Measurements from ENCODE around the gene USP2. TPM values are rescaled to one million over a fixed set of nuclear protein-coding genes. Genes with fewer than 3 reads are reported as not detected.

The USP2 gene
- total RNA-seq, 4 donors from 2014 or later, result 0.29 to 28.2 (median 2.1) TPM; not detected in 1

- peaks cover 0 to 4% of the 10 kb centered on the region in 2 donors for H3K4me1 ChIP-seq
- DNase-seq, result no peak
- no peaks in the 10 kb centered on the region for H3K9me3 ChIP-seq
- intact Hi-C loops (cut with DNase I; ENCODE audit: low total_unique reads), result loop anchor here (10.0 kb wide), 1 partner anchor 235 kb away; a partner anchor contains a TSS
- H3K27ac ChIP-seq, result no peak overlapping the region
- H3K4me3 ChIP-seq, result no peak overlapping the region
- TF ChIP-seq, protein P1, sequence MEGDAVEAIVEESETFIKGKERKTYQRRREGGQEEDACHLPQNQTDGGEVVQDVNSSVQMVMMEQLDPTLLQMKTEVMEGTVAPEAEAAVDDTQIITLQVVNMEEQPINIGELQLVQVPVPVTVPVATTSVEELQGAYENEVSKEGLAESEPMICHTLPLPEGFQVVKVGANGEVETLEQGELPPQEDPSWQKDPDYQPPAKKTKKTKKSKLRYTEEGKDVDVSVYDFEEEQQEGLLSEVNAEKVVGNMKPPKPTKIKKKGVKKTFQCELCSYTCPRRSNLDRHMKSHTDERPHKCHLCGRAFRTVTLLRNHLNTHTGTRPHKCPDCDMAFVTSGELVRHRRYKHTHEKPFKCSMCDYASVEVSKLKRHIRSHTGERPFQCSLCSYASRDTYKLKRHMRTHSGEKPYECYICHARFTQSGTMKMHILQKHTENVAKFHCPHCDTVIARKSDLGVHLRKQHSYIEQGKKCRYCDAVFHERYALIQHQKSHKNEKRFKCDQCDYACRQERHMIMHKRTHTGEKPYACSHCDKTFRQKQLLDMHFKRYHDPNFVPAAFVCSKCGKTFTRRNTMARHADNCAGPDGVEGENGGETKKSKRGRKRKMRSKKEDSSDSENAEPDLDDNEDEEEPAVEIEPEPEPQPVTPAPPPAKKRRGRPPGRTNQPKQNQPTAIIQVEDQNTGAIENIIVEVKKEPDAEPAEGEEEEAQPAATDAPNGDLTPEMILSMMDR (IDR thresholded peaks at IDR 0.05), result no peak
- TF ChIP-seq POLR2A (IDR thresholded peaks at IDR 0.05), result no peak
- H3K36me3 ChIP-seq, result no peaks in the 10 kb centered on the region
- H3K27me3 ChIP-seq, result no peaks in the 10 kb centered on the region
Observed at GRCh38 chr11:119330237-119330636, 51.3 kb downstream of the USP2 start.

DNA sequence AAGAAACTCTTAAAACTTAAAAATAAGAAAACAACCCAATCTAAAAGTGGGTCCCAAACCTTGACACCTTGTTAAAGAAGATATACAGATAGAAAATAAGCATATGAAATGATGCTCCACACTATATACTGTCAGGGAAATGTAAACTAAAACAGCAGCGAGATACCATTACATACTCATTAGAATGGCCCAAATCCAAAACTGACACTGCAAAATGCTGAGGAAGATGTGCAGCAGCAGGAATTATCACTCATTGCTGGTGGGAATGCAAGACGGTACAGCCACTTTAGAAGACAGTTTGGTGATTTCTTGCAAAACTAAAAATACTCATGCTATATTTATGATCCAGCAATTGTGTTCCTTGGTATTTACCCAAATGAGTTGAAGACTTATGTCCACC, 52.2 kb downstream of the USP2 start:
- no peak for TF ChIP-seq POLR2A (IDR thresholded peaks at IDR 0.05)
- TF ChIP-seq, protein P1 (IDR thresholded peaks at IDR 0.05), result no peak
- no peak overlapping the region for H3K4me3 ChIP-seq
- DNase-seq, result no peak
- H3K36me3 ChIP-seq, result no peaks in the 10 kb centered on the region
- intact Hi-C loops (cut with DNase I; ENCODE audit: low total_unique reads), result no loop called here
- H3K4me1 ChIP-seq, result no peaks in the 10 kb centered on the region
- no peak overlapping the region for H3K27ac ChIP-seq
- H3K27me3 ChIP-seq, result no peaks in the 10 kb centered on the region
- H3K9me3 ChIP-seq, result no peaks in the 10 kb centered on the region

DNA sequence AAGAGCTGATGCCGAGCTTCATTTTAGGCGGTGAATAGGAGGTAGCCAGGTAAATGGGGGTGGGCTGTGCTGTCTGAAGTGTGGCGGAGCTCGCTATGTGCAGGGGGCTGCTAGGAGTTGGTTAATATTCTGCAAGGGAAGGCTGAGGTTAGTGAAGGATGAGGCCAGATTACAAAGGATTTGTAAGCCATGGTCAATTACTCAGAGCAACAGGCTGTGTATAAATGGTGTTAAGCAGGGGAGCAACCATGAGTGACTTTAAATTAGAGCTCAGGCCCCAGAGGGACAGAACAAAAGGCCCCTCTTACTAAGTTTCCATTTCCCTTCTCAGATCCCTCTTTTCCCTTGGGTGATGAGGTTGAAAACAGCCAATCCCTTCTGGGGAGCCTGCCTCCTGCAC, 57.3 kb downstream of the USP2 start:
- no peak overlapping the region for H3K4me3 ChIP-seq
- no peak for DNase-seq
- no peak for TF ChIP-seq POLR2A (IDR thresholded peaks at IDR 0.05)
- TF ChIP-seq, protein P1 (IDR thresholded peaks at IDR 0.05), result no peak
- H3K27me3 ChIP-seq, result no peaks in the 10 kb centered on the region
- peaks cover 0 to 6% of the 10 kb centered on the region in 2 donors for H3K4me1 ChIP-seq
- intact Hi-C loops (cut with DNase I; ENCODE audit: low total_unique reads), result loop anchor here (5.0 kb wide), 1 partner anchor 117 kb away; the partner anchor contains the start of gene CBL
- no peaks in the 10 kb centered on the region for H3K9me3 ChIP-seq
- H3K36me3 ChIP-seq, result no peaks in the 10 kb centered on the region
- peak overlapping the region; percentile 67 to 93 for H3K27ac ChIP-seq

- DNase-seq, result peak; percentile 79 to 91
- intact Hi-C loops (cut with DNase I; ENCODE audit: low total_unique reads), result loop anchor here (5.0 kb wide), 1 partner anchor 116 kb away; the partner anchor contains the start of gene CBL
- H3K4me1 ChIP-seq, result peaks cover 0 to 6% of the 10 kb centered on the region in 2 donors
- peak overlapping the region; percentile 67 to 93 for H3K27ac ChIP-seq
- H3K4me3 ChIP-seq, result no peak overlapping the region
- no peaks in the 10 kb centered on the region for H3K9me3 ChIP-seq
- no peaks in the 10 kb centered on the region for H3K27me3 ChIP-seq
- H3K36me3 ChIP-seq, result no peaks in the 10 kb centered on the region
- TF ChIP-seq, protein P1 (IDR thresholded peaks at IDR 0.05), result peak; percentile 81 to 83 (median 81)
- TF ChIP-seq POLR2A (IDR thresholded peaks at IDR 0.05), result no peak
Observed at GRCh38 chr11:119323532-119324033, 57.9 kb downstream of the USP2 start.

DNA sequence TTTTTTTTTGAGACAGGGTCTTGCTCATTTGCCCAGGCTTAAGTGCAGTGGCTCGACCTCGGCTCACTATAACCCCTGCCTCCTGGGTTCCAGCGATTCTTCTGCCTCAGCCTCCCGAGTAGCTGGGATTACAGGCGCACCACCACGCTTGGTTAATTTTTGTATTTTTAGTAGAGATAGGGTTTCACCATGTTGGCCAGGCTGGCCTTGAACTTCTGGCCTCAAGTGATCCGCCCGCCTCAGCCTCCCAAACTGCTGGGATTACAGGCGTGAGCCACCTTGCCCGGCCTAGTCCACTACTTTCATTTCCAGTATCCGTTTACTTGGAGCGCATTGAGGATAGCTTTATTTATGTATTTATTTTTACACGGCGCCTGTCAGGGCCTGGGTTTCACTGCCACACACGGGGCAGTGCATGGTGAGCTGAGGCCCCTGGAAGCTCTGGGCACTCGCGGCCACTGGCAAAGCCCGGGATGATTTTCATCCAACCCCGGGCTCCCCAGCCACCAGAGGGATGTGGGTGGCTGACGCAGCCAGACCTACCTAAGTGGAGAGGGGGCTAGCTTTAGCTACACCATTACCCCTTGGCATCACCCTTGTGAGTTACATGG, 58.5 kb downstream of the USP2 start:
- Histone ChIP-seq H3K9me3 (no peaks in the 10 kb centered on the region), H3K27me3 (no peaks in the 10 kb centered on the region), H3K27ac (peak overlapping the region; percentile 93 to 94), H3K36me3 (no peaks in the 10 kb centered on the region), H3K4me1 (peaks cover 0 to 6% of the 10 kb centered on the region in 2 donors), H3K4me3 (no peak overlapping the region)
- intact Hi-C loops (cut with DNase I; ENCODE audit: low total_unique reads), result loop anchor here (5.0 kb wide), 1 partner anchor 116 kb away; the partner anchor contains the start of gene CBL
- TF ChIP-seq POLR2A (IDR thresholded peaks at IDR 0.05), result no peak
- TF ChIP-seq, protein P1 (IDR thresholded peaks at IDR 0.05), result no peak
- peak in 1 of 2 donors; percentile 11 for DNase-seq
